Peyer's patch (tissue), 4 donors: ENCODE data around the gene HSD17B14. TPM values are rescaled to one million over a fixed set of nuclear protein-coding genes. Genes with fewer than 3 reads are reported as not detected.
"Not testable (repeated sequence)": the region's sequence is repeated elsewhere in the genome, so short reads cannot be mapped to it uniquely, and the experiment has no call there.

Experiments used
- DNase-seq, 3 donors: peaks; one replicate each; pipeline ENCODE4 v3.0.0-alpha.2; 2017 to 2019
- H3K27ac ChIP-seq, 4 donors: fragments of 200-600 bp; sonication (generic); one replicate each; pipeline ENCODE4 v1.5.1; 2016 to 2019
- H3K27me3 ChIP-seq, 2 donors: fragments of 200-600 bp; sonication (generic); one replicate each; pipeline ENCODE4 v1.5.1; 2019
- H3K36me3 ChIP-seq, 3 donors: fragments of 200-600 bp; sonication (generic); one replicate each; pipeline ENCODE4 v1.5.1; 2016 to 2019
- H3K4me1 ChIP-seq, 4 donors: fragments of 200-600 bp; sonication (generic); one replicate each; pipeline ENCODE4 v1.5.1; 2016 to 2019
- H3K4me3 ChIP-seq, 4 donors: fragments of 200-600 bp; sonication (generic); 1 replicate in 3 of 4; 2 replicates in 1 of 4; pipeline ENCODE4 v1.5.1; 2016 to 2019; ENCODE audit warnings: mild to moderate bottlenecking in 1 of 4
- H3K9me3 ChIP-seq, 4 donors: fragments of 200-600 bp; sonication (generic); one replicate each; pipeline ENCODE4 v1.5.1; 2016 to 2019; ENCODE audit warnings: mild to moderate bottlenecking in 1 of 4
- POLR2A ChIP-seq, 2 donors: fragments of 450-650 bp; IDR thresholded peaks; one replicate each; pipeline ENCODE4 v1.5.1; 2017; ENCODE audit warnings: antibody characterized with exemption in 2 of 2, mild to moderate bottlenecking in 2 of 2, moderate library complexity in 2 of 2
- total RNA-seq, 4 donors: library from RNA; depleted of rRNA; stranded (reverse); fragments of >200 nt; gene quantifications; one replicate each; pipeline ENCODE4 v1.1.0, GENCODE V29; 2016
- TF ChIP-seq, protein P1 (sequence below), 6 experiments: fragments of 450-650 bp in 4 of 6; fragments of 200-600 bp in 2 of 6; sonication (generic) in 1 of 6; IDR thresholded peaks; one replicate each; pipeline ENCODE4 v1.5.1; 2017 to 2019; ENCODE audit warnings: antibody characterized with exemption in 6 of 6, mild to moderate bottlenecking in 3 of 6, moderate library complexity in 1 of 6

Gene HSD17B14
- total RNA-seq, 4 donors from 2014 or later: 2.0 to 8.8 (median 2.8) TPM; not detected in 1

DNA sequence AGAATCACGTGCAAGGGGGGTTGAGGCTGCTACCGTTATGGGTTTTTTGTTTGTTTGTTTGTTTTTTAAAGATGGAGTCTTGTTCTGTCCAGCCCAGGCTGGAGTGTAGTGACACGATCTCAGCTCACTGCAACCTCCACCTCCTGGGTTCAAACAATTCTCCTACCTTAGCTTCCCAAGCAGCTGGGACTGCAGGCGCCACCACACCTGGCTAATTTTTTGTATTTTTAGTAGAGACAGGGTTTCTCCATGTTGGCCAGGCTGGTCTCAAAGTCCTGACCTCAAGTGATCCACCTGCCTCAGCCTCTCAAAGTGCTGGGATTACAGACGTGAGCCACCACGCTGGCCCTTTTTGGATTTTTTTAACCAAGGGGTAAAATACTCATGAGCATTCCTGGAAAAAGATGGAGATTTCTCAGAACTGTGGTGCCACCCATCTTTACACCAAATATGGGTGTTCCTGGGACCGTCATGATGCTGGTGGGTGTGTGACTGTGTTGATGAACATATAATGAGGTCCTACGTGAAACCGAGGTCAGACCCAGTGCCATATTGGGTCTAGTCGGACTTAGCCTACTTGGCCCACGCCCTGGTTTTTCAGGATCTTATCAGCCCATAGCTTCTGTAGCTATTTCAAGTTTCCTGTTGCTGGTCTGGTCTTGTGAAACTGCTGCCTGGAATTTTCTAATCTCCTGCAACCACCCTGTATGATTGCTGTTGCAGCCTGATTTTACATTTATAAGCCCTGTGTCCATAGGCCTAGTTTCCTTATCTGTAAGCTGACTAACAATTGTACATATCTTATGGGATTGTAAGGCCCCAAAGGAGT is 42.1 kb upstream of the HSD17B14 start:
- Histone ChIP-seq H3K27me3 (no peaks in the 10 kb centered on the region), H3K36me3 (peaks cover 0 to 52% (median 0%) of the 10 kb centered on the region in 3 donors), H3K27ac (peak overlapping the region in 2 of 4 donors; percentile 29 to 51), H3K9me3 (no peaks in the 10 kb centered on the region), H3K4me1 (peaks cover 4 to 32% (median 22%) of the 10 kb centered on the region in 4 donors), H3K4me3 (no peak overlapping the region)
- DNase-seq: no peak
- TF ChIP-seq, protein P1, sequence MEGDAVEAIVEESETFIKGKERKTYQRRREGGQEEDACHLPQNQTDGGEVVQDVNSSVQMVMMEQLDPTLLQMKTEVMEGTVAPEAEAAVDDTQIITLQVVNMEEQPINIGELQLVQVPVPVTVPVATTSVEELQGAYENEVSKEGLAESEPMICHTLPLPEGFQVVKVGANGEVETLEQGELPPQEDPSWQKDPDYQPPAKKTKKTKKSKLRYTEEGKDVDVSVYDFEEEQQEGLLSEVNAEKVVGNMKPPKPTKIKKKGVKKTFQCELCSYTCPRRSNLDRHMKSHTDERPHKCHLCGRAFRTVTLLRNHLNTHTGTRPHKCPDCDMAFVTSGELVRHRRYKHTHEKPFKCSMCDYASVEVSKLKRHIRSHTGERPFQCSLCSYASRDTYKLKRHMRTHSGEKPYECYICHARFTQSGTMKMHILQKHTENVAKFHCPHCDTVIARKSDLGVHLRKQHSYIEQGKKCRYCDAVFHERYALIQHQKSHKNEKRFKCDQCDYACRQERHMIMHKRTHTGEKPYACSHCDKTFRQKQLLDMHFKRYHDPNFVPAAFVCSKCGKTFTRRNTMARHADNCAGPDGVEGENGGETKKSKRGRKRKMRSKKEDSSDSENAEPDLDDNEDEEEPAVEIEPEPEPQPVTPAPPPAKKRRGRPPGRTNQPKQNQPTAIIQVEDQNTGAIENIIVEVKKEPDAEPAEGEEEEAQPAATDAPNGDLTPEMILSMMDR (IDR thresholded peaks at IDR 0.05): no peak
- TF ChIP-seq POLR2A (IDR thresholded peaks at IDR 0.05): no peak

DNA sequence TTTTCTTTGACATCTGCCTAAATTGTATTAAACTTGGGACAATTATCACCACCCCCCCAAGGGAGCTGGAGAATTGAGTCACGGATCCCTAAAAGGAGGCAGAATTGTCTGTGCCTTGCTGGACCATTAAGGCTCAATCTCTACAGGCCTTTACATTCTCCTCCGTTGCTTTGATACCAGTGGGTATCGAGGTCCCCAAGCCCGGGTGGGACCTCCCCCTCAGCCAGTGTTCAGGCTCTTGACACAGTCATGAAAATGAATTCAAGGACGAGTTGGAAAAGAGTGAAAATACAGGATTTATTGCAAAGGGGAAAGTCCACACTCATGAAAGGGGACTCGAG is 41.5 kb upstream of the HSD17B14 start:
- Histone ChIP-seq H3K4me3 (no peak overlapping the region), H3K36me3 (peaks cover 0 to 56% (median 0%) of the 10 kb centered on the region in 3 donors), H3K27ac (peak overlapping the region in 1 of 4 donors; percentile 29), H3K27me3 (no peaks in the 10 kb centered on the region), H3K9me3 (no peaks in the 10 kb centered on the region), H3K4me1 (peaks cover 4 to 32% (median 22%) of the 10 kb centered on the region in 4 donors)
- TF ChIP-seq, protein P1 (IDR thresholded peaks at IDR 0.05): no peak
- DNase-seq: no peak

GRCh38 chr19:48876043-48876981 is 40.0 kb upstream of the HSD17B14 start:
- Histone ChIP-seq H3K27ac (peak overlapping the region; percentile 98 to 100 (median 100)), H3K4me1 (peaks cover 4 to 32% (median 22%) of the 10 kb centered on the region in 4 donors), H3K36me3 (peaks cover 0 to 56% (median 0%) of the 10 kb centered on the region in 3 donors), H3K4me3 (peak overlapping the region; percentile 75 to 95 (median 83))
- not testable (repeated sequence) for H3K9me3 ChIP-seq, H3K27me3 ChIP-seq
- DNase-seq: peak in 2 of 3 donors; percentile 51 to 71
- TF ChIP-seq POLR2A (IDR thresholded peaks at IDR 0.05): peak in 1 of 2 donors; percentile 14

DNA sequence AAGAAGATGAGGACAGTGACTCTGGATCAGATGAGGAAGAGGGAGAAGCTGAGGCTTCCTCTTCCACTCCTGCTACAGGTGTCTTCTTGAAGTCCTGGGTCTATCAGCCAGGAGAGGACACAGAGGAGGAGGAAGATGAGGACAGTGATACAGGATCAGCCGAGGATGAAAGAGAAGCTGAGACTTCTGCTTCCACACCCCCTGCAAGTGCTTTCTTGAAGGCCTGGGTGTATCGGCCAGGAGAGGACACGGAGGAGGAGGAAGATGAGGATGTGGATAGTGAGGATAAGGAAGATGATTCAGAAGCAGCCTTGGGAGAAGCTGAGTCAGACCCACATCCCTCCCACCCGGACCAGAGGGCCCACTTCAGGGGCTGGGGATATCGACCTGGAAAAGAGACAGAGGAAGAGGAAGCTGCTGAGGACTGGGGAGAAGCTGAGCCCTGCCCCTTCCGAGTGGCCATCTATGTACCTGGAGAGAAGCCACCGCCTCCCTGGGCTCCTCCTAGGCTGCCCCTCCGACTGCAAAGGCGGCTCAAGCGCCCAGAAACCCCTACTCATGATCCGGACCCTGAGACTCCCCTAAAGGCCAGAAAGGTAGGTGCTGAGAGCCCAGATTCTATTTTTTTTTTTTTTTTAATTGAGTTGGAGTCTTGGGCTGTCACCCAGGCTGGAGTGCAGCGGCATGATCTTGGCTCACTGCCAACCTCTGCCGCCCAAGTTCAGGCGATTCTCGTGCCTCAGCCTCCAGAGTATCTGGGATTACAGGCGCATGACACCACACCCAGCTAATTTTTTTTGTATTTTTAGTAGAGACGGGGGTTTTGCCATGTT is 38.2 kb upstream of the HSD17B14 start:
- peak; percentile 37 to 63 (median 63) for DNase-seq
- TF ChIP-seq POLR2A (IDR thresholded peaks at IDR 0.05): no peak
- TF ChIP-seq, protein P1 (IDR thresholded peaks at IDR 0.05): no peak
- Histone ChIP-seq H3K9me3 (no peaks in the 10 kb centered on the region), H3K4me3 (peak overlapping the region; percentile 75 to 95 (median 83)), H3K27me3 (no peaks in the 10 kb centered on the region), H3K4me1 (peaks cover 4 to 32% (median 22%) of the 10 kb centered on the region in 4 donors), H3K36me3 (peaks cover 0 to 56% (median 0%) of the 10 kb centered on the region in 3 donors), H3K27ac (peak overlapping the region; percentile 98 to 100 (median 100))

GRCh38 chr19:48873476-48874302 is 37.4 kb upstream of the HSD17B14 start:
- TF ChIP-seq POLR2A (IDR thresholded peaks at IDR 0.05): no peak
- TF ChIP-seq, protein P1 (IDR thresholded peaks at IDR 0.05): no peak
- H3K27ac ChIP-seq: peak overlapping the region; percentile 98 to 100 (median 100)
- no peaks in the 10 kb centered on the region for H3K9me3 ChIP-seq
- H3K27me3 ChIP-seq: no peaks in the 10 kb centered on the region
- peaks cover 0 to 55% (median 0%) of the 10 kb centered on the region in 3 donors for H3K36me3 ChIP-seq
- DNase-seq: no peak
- peaks cover 4 to 35% (median 22%) of the 10 kb centered on the region in 4 donors for H3K4me1 ChIP-seq
- H3K4me3 ChIP-seq: peak overlapping the region; percentile 75 to 95 (median 83)
